ENCODE results near the gene MUC20.
"Not testable (repeated sequence)": the region's sequence is repeated elsewhere in the genome, so short reads cannot be mapped to it uniquely, and the experiment has no call there.

MUC20 gene

DNA sequence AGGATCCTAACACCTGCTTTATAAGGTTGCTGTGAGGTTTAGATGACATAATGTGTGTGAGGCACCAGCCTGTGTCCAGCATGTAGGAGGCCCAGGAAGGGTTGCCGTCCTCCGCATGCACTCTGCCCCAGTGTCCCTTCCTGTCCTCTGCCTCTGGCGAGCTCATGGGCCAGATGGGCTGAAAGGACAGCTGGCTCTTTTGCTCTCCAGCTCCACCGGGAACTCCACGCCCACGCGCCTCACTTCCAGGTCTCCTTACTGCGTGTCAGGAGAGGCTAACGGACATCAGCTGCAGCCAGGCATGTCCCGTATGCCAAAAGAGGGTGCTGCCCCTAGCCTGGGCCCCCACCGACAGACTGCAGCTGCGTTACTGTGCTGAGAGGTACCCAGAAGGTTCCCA is 12.2 kb downstream of the MUC20 start:
- DNase-seq = no peak

- DNase-seq = no peak
These were observed 14.4 kb downstream of the MUC20 start for GRCh38 chr3:195735036-195735695.

- DNase-seq = no peak
These were observed 16.2 kb downstream of the MUC20 start for GRCh38 chr3:195736866-195737490.

GRCh38 chr3:195737782-195738181 is 17.0 kb downstream of the MUC20 start:
- not testable (repeated sequence) for DNase-seq

DNA sequence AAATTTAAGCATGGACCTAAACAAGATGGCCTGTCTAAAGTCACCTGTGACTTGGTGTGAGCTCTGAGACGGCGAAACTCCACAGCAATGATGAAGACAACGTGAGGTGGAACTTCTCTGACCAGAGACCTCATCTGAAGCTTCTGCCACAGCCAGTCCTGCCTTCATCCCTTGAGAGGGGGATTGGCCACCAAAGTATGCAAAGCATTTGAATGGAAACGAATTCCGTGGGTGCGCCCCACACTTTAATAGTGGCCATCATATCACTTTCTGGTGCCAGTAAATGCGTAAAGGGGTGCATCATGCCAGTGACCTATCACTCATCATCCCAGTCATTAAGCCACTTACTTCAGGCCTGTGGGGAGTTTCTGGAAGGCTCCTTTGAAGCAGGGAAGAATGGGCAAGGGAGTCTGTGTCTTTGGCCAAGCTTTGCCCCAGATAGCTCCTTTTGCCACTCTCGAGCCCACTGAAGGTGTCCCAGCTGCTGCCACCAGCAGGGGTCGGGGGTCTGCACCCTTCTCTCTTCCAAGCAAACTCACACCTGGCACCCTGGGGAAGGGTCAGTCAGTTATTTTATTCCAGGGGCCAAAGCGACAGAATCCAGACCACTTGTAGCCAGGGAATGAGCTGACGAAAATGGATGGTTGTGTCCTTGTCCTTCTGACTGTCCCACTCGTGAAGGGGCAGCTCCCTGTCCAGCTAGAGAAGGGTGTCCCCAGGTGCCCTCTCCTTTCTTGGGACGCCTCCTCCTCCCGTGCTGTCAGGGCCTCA is 17.7 kb downstream of the MUC20 start:
- no peak for DNase-seq

GRCh38 chr3:195739561-195740111 is 18.9 kb downstream of the MUC20 start:
- no peak for DNase-seq

GRCh38 chr3:195744437-195744836 is 23.7 kb downstream of the MUC20 start:
- no peak for DNase-seq

- no peak for DNase-seq
These were observed 25.6 kb downstream of the MUC20 start for GRCh38 chr3:195746346-195746745.

DNA sequence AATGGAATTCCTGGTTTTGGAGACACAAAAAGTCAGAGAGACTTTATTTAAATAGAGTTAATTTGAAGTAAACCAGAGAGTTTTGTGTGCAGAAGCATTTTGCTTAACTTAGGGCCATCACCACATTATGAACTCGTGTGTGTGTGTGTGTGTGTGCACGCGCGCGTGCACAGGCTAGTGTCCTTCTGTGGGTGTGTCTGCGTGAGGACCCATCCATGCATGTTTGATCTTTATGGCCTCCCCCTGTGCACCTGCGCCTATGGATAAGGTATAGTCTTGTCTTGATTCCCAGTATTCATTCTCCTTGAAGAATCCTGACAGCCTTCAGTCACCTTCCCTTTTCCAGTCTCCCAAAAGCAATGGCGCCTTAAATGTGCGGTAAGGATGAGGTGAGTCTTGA is 26.0 kb downstream of the MUC20 start:
- DNase-seq = no peak

- no peak for DNase-seq
These were observed 27.9 kb downstream of the MUC20 start for GRCh38 chr3:195748661-195749060.

DNA sequence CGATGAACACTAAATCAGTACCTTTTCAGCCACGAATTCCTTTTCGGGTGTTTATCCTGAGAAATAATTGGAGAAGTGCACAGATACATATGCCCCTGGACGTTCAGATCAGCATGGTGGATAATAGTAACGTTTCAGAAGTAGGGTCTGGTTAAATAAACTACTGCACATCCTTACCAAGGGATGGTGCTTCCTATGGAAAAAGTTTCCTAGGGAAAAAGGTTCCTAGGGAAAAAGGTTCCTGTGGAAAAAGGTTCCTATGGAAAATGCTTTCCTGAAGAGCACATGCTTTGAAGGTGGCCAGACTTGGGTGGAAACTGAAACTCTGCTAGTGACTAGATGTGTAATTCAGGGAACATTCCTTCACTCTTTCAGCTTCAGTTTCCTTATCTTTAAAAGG is 28.3 kb downstream of the MUC20 start:
- DNase-seq = not testable (repeated sequence)

DNA sequence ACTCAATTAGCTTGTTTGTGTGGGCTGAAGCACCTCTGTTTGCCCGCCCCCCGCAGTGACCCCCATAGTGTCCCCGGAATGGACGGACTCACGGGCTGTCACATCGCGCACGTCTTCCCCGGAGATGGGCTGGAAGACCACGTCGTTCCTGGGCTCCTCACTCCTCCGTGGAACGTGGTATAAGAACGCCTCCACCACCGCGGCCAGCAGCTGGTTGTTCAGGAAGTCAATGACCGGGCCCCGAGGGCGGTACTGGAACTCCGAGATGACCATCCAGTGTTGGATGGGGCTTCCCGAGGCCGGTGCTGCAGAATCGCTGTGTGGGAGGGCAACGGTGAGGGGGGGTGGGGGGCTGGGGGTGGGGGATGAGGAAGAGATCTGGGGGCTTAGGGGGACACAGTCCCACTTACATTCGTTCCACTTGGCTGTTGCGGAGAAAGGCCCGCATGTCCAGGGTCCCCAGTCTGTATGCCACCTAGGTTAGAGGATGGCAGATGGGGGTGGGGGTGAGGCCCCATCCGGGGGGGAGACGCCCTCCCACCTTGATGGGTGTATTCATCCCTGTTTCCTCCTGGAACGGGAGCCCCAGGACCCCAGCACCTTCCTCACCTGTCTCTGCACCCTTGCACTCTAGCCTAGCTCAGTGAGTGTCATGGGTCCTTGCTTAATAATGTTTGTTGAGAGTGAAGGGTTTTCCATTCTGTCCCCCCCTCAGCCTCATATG is 30.2 kb downstream of the MUC20 start:
- no peak for DNase-seq

DNA sequence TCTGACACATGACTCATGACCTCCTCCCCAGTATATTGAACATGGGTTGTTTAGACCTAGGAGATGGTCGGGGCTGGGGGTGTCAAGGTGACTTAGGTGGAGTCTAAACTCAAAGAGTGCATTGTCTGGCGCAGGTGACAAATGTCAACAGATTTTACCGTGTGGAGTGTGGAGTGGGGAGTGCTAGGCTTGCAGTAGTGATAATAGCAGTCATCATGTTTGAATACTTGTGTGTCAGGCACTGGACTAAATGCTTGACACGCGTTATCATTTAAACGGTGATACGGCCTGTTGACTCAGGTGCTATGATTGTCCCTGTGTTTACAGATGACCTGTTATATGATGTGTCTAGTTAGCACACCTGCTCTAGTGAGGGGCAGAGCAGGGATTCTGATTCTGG is 30.8 kb downstream of the MUC20 start:
- no peak for DNase-seq

- DNase-seq = no peak
These were observed 31.3 kb downstream of the MUC20 start for GRCh38 chr3:195752066-195752465.

GRCh38 chr3:195752546-195753331 is 32.0 kb downstream of the MUC20 start:
- no peak for DNase-seq

GRCh38 chr3:195753581-195753980 is 32.8 kb downstream of the MUC20 start:
- no peak for DNase-seq

DNA sequence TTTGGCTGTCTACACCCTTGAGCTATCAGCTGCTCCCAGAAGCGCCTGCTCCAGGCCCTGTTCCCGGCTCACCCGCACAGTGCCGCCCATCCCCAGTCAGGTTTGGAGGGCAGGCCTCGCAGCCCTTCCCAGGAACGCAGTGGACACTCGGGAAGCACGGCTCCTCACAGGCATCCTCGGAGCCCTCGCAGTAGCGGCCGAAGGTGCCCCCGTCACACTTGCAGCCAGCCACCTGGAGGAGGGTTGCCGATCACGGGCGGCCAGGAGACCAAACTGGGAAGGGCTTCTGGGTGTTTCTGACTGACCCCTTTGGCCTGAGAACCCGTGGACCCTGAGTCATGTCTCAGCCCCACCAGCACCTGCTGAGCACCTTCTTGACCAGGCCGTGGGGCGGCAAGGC is 33.4 kb downstream of the MUC20 start:
- DNase-seq = no peak

- DNase-seq = no peak
These were observed 34.1 kb downstream of the MUC20 start for GRCh38 chr3:195754906-195755305.

DNA sequence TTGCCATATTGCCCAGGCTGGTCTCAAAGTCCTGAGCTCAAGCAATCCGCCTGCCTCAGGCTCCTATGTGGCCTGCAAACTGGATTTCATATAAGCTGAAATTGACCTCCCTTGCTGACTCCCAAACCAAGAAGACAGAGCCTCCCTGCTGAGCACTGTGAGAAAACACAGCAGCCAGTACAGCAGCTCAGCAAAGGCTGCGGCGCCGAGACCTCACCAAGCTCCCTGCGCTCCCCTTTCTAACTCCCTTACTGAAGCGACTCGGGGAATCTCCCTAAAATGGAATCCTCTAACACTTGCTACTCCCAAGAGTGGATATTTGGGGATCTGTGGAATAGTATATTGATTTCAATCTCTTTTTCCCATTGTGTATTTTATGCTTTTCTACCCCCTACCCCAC is 34.6 kb downstream of the MUC20 start:
- DNase-seq = no peak

DNA sequence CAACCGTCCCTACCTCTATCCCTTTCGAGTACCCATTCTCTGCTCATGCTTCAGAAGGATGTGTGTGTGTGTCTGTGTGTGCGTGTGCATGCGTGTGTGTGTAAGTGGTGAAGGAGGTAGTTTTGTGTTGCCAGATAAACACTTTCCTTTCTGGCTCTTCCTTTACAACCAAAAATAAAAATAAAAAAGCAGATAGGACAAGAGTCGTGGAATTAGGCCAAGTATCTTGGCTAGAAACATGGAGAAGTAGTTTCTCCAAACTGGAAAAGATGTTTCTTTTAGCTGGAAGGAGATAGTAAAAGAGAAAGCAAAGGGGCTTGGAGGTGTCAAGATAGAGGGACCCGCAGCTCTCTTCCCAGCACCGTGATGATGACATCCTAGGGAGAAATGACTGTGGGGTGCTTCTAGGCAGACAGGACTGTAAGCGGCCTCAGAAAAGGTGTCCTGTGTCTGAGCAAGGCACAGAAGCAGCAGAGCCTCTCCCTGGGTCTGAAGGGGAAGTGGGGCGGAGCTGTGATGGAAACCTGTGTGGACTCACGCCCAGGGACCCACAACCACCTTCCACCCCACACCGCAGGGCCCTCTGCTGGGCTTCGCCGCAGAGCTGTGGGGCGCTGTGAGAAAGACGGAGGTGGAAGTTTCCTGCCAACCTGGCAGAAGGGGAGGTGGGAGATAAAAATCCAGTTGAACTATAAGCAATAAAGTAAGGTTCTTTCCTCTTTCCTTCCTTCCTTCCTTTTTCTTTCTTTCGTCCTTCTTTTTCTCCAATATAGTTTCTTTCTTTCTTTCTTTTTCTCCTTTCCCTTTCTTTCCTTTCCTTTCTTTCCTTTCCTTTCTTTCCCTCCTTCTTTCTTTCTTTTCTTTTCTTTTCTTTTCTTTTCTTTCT is 35.3 kb downstream of the MUC20 start:
- no peak for DNase-seq

DNA sequence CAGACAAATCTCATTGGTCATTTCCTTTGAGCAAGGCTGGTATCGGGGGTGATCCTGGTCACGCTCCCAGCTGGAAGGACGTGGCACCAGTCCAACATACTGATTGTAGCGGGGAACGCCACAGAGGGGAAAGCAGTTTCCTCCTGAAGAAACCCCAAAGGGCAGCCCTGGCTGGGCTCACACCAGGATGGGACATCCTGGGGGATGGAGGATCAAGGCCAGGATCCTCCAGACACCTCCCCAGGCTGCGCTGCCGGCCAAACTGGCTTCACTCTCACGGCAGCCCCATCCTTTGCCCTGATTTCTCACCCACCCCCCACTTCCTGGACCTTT is 36.6 kb downstream of the MUC20 start:
- no peak for DNase-seq

All from stimulated activated CD4-positive, alpha-beta T cell treated with anti-CD3 and anti-CD28 coated beads, Interleukin-4, amount 100 ng/mL, for 24 hours (primary cell).